Cardiac muscle cell (in vitro differentiated cells and primary cell): ENCODE measurements around the gene CASP2. TPM values are rescaled to one million over a fixed set of nuclear protein-coding genes. Genes with fewer than 3 reads are reported as not detected.

Source experiments
- DNase-seq, 2 donors: peaks; one replicate each; pipeline versions ENCODE4 v3.0.0 to v3.0.0-alpha.2; 2010 to 2017; ENCODE audit warnings: low read depth in 1 of 2, low spot score in 1 of 2
- H3K27ac ChIP-seq: fragments of 200-600 bp; sonication (generic); 2 replicates; pipeline ENCODE4 v1.5.1; 2016
- H3K27me3 ChIP-seq: fragments of 200-600 bp; sonication (generic); 2 replicates; pipeline ENCODE4 v1.6.0; 2016; ENCODE audit warnings: control low read depth
- H3K36me3 ChIP-seq: fragments of 200-600 bp; sonication (generic); 2 replicates; pipeline ENCODE4 v1.5.1; 2016; ENCODE audit warnings: control low read depth
- H3K4me1 ChIP-seq: fragments of 200-600 bp; sonication (generic); 2 replicates; pipeline ENCODE4 v1.8.1; 2017; ENCODE audit warnings: low read depth, mild to moderate bottlenecking, mixed run types
- H3K4me3 ChIP-seq: fragments of 200-600 bp; sonication (generic); 2 replicates; pipeline ENCODE4 v1.5.1; 2016; ENCODE audit warnings: mild to moderate bottlenecking
- H3K9me3 ChIP-seq: fragments of 200-600 bp; sonication (generic); 2 replicates; pipeline ENCODE4 v1.5.1; 2017; ENCODE audit warnings: low read depth, mild to moderate bottlenecking, control low read depth
- CTCF ChIP-seq: IDR thresholded peaks from 2 replicates; pipeline ENCODE4 v1.5.1; 2012; ENCODE audit warnings: low read depth, mild to moderate bottlenecking, low read length
- polyA plus RNA-seq: library from polyadenylated mRNA; unstranded; fragments of >200 nt; fragmentation: Nextera tagmentation; extraction: Ambion mirVana; gene quantifications from 2 replicates; pipeline ENCODE4 v1.2.1, GENCODE V29; 2016
- total RNA-seq: library from RNA; depleted of rRNA; stranded (reverse); fragments of >200 nt; gene quantifications from 2 replicates; pipeline ENCODE4 v1.2.3, GENCODE V29; 2016

CASP2 gene
- total and polyA plus RNA-seq, 2 experiments from 2014 or later, result 8.9 to 11.1 TPM

- Histone ChIP-seq H3K36me3 (no peaks in the 10 kb centered on the region), H3K27me3 (peaks cover 3% of the 10 kb centered on the region), H3K27ac (no peak overlapping the region), H3K9me3 (no peaks in the 10 kb centered on the region), H3K4me1 (no peaks in the 10 kb centered on the region), H3K4me3 (no peak overlapping the region)
- DNase-seq, result no peak
- no peak for TF ChIP-seq CTCF
Measured at GRCh38 chr7:143352531-143353002, 64.4 kb downstream of the CASP2 start.

DNA sequence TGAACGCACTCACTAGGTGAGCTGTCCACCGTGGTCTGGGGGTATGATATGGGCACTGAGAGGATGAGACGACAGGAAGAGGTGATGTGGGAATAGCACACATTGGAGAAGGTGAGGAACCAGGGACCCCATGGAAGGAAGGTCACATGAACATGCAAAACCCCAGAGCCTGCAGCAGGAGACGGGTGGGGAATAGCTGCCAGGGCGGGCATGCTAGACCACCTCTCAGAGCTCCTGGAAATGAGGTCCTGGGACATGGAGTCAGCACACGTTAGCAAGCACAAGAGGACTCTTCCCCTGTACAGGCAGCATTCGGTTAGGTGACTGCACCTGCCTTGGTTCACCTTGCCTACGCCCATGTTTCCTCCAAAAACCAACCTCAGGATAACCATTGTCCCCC, 66.2 kb downstream of the CASP2 start:
- no peak overlapping the region for H3K27ac ChIP-seq
- H3K4me3 ChIP-seq, result no peak overlapping the region
- H3K4me1 ChIP-seq, result no peaks in the 10 kb centered on the region
- no peak for DNase-seq
- no peaks in the 10 kb centered on the region for H3K36me3 ChIP-seq
- H3K27me3 ChIP-seq, result peaks cover 6% of the 10 kb centered on the region
- no peaks in the 10 kb centered on the region for H3K9me3 ChIP-seq
- TF ChIP-seq CTCF, result no peak

- DNase-seq, result no peak
- peaks cover 9% of the 10 kb centered on the region for H3K27me3 ChIP-seq
- no peaks in the 10 kb centered on the region for H3K4me1 ChIP-seq
- H3K36me3 ChIP-seq, result no peaks in the 10 kb centered on the region
- H3K4me3 ChIP-seq, result no peak overlapping the region
- H3K9me3 ChIP-seq, result no peaks in the 10 kb centered on the region
- no peak for TF ChIP-seq CTCF
- no peak overlapping the region for H3K27ac ChIP-seq
Measured at GRCh38 chr7:143354965-143355364, 66.8 kb downstream of the CASP2 start.

DNA sequence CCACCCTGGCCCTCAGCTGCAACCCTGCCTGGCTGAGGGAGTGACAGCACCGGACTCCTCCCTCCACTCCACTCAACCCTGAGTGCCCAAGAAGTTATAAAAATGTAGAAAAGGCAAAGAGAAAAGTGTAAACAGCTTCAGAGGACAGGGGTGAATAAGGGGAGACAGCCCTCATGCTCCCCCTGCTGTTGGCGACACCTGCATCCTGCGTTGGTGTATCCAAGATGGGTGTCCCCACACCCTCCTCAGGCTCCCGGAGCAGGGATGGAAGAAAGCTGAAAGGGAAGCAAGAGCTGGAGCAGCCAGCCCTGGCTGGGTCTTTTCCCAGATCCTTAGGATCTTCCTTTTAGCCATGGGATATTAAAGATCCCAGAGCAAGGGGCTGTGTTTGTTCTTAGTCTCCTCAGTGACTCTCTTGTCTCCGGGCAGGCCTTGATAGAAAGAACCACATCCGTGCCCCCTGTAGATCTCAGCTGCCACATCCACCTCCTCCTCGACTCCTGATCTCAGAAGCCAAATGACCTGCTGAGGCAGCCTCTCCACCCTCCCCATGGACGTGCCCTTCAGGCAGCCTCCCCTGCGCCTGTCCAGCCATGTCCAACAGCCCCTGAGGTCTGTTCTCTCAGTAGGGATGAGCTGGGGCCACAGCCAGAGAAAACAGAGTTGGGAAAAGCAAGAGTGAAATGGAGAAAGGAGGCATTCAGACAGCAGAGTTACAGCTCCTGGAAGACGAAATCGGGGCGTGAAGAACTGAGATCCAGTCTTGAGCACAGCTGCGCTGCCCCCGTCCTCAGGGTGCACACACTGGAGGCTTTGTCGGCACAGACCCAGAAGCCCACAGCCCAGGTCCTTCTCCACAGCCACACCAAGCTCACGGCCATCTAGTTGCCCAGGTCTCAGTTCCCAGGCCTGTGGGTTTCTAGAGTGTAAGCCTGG, 67.6 kb downstream of the CASP2 start:
- no peaks in the 10 kb centered on the region for H3K36me3 ChIP-seq
- DNase-seq, result no peak
- no peaks in the 10 kb centered on the region for H3K4me1 ChIP-seq
- H3K9me3 ChIP-seq, result no peaks in the 10 kb centered on the region
- H3K27ac ChIP-seq, result no peak overlapping the region
- peaks cover 16% of the 10 kb centered on the region for H3K27me3 ChIP-seq
- TF ChIP-seq CTCF, result no peak
- H3K4me3 ChIP-seq, result no peak overlapping the region

- no peak for DNase-seq
- no peak overlapping the region for H3K4me3 ChIP-seq
Measured at GRCh38 chr7:143356414-143357050, 68.4 kb downstream of the CASP2 start.

More at GRCh38 chr7:143356414-143357050, 68.4 kb downstream of the CASP2 start:
- Histone ChIP-seq H3K9me3 (no peaks in the 10 kb centered on the region), H3K27ac (no peak overlapping the region), H3K36me3 (no peaks in the 10 kb centered on the region), H3K4me1 (no peaks in the 10 kb centered on the region), H3K27me3 (peaks cover 24% of the 10 kb centered on the region)
- no peak for TF ChIP-seq CTCF

Other genes with a start within 250 kb of the CASP2 start
- not detected in 2 replicates for gene OR6V1, start 236.0 kb upstream of the CASP2 start, total RNA-seq
- not detected in 2 replicates for gene OR6V1, start 236.0 kb upstream of the CASP2 start, polyA plus RNA-seq
- not detected in 2 replicates for gene PIP, start 156.3 kb upstream of the CASP2 start, total RNA-seq
- not detected in 2 replicates for gene PIP, start 156.3 kb upstream of the CASP2 start, polyA plus RNA-seq
- gene TAS2R39, start 104.9 kb upstream of the CASP2 start, total RNA-seq, result not detected in 2 replicates
- 0.75 TPM in 1 of 2 replicates, not detected in the other for gene TAS2R39, start 104.9 kb upstream of the CASP2 start, polyA plus RNA-seq
- gene TAS2R40, start 66.3 kb upstream of the CASP2 start, total RNA-seq, result not detected in 2 replicates
- gene TAS2R40, start 66.3 kb upstream of the CASP2 start, polyA plus RNA-seq, result not detected in 2 replicates
- 218 and 221 TPM in 2 replicates for gene GSTK1, start 24.9 kb upstream of the CASP2 start, total RNA-seq
- gene GSTK1, start 24.9 kb upstream of the CASP2 start, polyA plus RNA-seq, result 230 and 248 TPM in 2 replicates
- 0.11 and 0.69 TPM in 2 replicates for gene TMEM139, start 3.4 kb upstream of the CASP2 start, total RNA-seq
- gene TMEM139, start 3.4 kb upstream of the CASP2 start, polyA plus RNA-seq, result 2.0 and 3.0 TPM in 2 replicates
- 0.11 TPM in 1 of 2 replicates, not detected in the other for gene CLCN1, start 27.8 kb downstream of the CASP2 start, total RNA-seq
- gene CLCN1, start 27.8 kb downstream of the CASP2 start, polyA plus RNA-seq, result 0.09 TPM in 1 of 2 replicates, not detected in the other
- 0.71 and 3.0 TPM in 2 replicates for gene FAM131B, start 74.4 kb downstream of the CASP2 start, total RNA-seq
- gene FAM131B, start 74.4 kb downstream of the CASP2 start, polyA plus RNA-seq, result 0.14 and 0.26 TPM in 2 replicates
- gene ZYX, start 93.0 kb downstream of the CASP2 start, total RNA-seq, result 43.6 and 57.2 TPM in 2 replicates
- gene ZYX, start 93.0 kb downstream of the CASP2 start, polyA plus RNA-seq, result 98.4 and 101 TPM in 2 replicates
- gene EPHA1, start 120.5 kb downstream of the CASP2 start, total RNA-seq, result 0.30 TPM in 1 of 2 replicates, not detected in the other
- gene EPHA1, start 120.5 kb downstream of the CASP2 start, polyA plus RNA-seq, result 1.8 and 2.7 TPM in 2 replicates
- gene TAS2R60, start 155.1 kb downstream of the CASP2 start, total RNA-seq, result not detected in 2 replicates
- gene TAS2R60, start 155.1 kb downstream of the CASP2 start, polyA plus RNA-seq, result not detected in 2 replicates
- gene TAS2R41, start 189.5 kb downstream of the CASP2 start, total RNA-seq, result not detected in 2 replicates
- not detected in 2 replicates for gene TAS2R41, start 189.5 kb downstream of the CASP2 start, polyA plus RNA-seq